NOMO-1 treated with dmso at 0.1 percent for 144 hours (cell line): ENCODE data around the gene DLX1.
"Not testable (repeated sequence)": the region's sequence is repeated elsewhere in the genome, so short reads cannot be mapped to it uniquely, and the experiment has no call there.

Experiments used
- DNase-seq: peaks from one replicate; lab custom pipeline; 2025; ENCODE audit not compliant: unreplicated experiment; lab: John Stamatoyannopoulos, UW

DLX1 gene

DNA sequence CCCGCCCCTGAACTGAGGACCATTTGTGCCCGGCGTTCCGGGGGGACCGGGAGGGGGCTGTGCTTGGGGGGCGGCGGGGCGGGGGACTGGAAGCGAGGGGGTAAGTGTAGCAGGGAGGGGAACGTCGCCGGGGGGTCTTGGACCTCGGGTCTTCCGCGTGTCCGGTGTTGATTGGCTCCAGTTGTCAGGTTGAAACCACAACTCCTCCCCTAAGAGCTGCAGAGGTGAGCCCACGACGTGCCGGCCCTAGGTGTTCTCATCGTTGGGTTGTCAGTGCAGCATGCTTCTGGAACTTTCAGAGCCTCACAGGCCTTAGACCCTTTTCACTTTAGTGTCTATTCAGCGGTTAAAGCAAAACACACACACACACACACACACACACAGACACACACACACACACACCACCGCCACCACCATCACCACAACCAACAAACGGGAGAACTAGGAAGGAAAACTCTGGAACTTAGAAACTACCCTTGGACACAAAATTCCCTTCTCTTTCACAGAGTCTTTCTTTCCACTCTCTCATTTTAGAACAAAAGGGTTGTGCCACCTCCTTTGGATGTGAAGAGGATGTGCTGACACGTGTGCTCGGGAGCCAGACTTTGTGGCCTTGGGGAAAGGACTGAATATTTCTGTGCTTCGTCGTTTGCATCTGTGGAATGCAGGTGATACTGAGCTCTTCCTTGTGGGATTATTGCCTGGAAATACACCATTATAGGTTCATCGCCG is 24.1 kb downstream of the DLX1 start:
- DNase-seq: no peak

DNA sequence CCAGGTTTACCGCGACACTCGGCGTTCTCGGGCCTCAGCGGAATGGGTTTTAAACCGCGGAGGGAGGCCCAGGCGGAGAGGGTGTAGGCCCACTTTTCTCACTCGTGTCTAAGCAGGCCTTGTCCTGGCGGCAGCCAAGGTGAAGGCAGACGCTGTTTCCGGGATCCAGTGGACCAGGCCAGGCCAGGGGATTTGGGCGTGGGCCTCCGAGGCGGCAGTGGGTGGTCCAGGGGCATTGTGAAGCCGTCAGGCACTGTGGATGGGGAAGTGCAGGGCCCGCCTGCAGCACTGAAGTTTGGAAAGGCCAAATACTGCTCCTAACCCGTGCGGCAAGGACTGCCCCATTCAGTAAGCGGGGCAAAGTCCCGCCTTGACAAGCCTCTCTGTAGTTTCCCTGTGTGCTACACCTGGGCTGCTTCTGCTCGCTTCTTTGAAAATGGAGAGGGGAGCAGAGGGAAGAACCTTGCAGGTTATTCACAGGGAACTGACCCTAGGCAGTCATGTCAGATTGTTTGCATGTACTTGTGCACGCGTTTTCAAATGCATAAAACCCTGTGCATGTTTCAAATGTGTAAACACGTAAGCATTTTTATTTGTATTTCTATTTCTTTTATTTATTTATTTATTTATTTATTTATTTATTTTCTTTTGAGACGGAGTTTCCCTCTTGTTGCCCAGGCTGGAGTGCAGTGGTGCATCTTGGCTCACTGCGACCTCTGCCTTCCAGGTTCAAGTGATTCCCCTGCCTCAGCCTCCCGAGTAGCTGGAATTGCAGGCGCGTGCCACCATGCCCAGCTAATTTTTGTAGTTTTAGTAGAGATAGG is 24.9 kb downstream of the DLX1 start:
- no peak for DNase-seq

DNA sequence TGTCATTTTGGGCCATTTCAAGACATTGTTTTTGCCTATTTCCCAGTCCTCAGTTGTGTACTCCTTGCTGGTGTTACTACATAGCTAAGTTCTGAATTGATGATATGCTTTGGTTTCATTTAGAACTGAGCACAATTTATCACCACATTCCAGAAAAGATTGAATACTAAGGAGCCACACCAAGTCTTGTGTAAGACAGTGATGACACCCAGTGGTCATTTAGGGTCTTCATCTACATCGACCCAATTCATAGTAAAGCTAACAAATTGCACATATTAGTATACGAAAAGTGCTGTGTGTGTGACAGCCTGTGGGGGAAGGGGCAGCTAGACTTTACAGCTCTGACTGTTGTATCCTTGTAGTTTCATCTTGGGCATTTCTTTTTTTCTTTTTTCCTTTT is 28.3 kb downstream of the DLX1 start:
- DNase-seq: no peak

DNA sequence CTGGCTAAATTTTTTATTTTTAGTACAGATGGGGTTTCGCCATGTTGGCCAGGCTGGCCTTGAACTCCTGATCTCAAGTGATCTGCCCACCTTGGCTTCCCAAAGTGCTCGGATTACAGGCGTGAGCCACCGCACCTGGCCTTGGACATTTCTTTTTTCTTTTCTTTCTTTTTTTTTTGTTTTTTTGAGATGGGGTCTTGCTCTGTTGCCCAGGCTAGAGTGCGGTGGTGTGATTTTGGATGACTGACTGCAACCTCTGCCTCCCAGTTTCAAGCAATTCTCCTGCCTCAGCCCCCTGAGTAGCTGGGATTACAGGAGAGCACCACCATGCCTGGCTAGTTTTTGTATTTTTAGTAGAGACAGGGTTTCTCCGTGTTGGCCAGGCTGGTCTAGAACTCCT is 28.9 kb downstream of the DLX1 start:
- DNase-seq: not testable (repeated sequence)

DNA sequence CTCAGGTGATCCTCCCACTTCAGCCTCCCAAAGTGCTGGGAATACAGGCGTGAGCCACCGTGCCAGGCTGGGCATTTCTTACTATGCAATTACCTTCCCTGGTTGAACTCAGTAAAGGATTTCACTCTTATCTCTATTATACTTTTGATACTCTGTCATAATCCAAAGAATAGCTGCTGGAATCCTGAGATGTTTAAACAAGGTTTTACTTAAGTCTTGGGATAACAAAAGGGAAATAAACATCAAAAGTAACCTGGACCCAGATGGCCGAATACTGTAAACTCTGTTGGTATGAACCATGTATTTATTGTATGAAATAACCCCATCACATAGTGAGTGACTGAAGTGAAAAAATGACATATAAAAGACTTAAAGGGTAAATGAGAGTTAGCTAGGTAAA is 29.3 kb downstream of the DLX1 start:
- DNase-seq: no peak

DNA sequence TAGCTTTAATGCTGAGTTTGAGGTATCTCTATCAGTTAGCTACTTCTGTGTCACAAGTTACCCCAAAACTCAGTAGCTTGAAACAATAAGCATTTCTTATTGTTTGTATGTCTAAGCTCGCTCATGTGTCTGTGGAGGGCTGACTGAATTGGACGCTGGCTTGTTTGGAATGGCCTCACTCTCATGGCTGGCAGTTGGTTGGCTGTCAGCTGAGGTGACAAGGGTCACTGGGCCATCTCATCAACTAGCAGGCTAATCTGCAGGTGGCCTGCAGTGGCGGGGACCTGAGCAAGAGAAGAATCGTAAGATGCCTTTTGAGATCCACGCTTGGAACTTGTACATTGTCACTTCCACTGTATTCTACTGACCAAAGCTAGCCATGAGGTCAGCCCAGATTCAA is 30.8 kb downstream of the DLX1 start:
- no peak for DNase-seq

DNA sequence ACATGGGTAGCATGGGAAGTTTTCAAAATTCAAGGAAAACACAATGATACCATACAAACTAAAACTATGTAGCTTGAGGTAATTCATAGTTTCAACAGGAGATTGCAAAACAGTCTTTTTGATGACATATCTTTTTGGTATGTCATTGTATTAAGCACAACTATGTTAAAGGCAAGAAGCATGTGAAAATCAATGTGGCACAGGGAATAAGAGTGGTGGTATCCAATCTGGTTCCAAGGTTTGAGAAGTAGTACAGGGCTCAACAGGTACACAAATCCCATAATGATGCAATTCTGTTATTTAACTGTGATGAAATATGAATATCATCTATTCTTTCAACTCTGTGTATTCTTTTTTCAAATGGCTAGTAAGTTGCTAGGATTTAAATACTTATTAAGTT is 33.8 kb downstream of the DLX1 start:
- no peak for DNase-seq

DNA sequence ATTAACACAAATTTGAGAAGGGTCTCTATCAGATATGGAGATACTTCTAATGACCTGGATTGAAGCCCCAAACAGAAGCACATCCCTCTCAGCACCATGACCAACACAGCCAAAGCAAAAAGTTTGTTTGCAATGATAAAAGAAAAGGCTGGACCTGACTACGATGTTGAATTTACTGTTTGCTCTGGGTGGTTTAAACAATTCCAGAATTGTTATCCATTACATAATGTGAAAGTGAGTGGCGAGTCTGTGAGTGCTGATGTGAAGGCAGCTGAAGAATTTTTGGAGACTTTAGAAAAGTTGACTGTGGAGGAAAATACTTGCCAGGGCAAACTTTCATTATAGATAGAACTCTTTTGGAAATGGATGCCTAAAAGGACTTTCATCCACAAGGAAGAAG is 34.8 kb downstream of the DLX1 start:
- DNase-seq: no peak

DNA sequence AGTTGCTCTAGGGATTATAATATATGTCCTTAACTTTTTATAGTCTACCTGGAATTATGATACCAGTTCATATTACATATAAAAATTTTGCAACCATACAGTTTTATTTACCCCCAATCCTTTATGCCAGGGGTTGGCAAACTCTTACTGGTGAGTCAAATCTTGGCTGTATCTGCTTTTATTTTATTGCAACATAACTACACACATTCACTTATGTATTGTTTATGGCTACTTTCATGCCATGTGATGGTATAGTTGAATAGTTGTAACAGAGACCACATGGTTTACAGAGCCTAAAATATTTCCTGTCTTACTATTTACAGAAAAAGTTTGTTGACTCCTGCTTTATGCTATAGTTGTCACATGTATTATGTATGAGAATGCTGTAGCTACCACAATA is 43.2 kb downstream of the DLX1 start:
- no peak for DNase-seq

DNA sequence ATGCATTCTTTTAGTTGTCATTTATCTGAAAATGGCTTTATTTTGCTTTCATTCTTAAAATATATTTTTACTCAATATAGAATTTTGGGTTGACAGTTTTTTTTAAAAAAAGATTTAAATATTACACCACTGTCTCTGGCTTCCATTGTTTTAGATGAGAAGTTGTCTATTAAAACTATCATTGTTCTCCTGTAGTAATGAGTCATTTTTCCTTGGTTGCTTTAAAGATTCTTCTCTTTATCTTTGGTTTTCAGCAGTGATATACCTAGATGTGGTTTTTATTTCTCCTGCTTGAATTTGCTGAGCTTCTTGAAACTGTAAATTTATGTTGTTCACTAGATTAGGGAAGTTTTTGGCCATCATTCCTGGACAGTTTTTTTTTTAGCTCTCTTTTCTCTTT is 44.1 kb downstream of the DLX1 start:
- no peak for DNase-seq

DNA sequence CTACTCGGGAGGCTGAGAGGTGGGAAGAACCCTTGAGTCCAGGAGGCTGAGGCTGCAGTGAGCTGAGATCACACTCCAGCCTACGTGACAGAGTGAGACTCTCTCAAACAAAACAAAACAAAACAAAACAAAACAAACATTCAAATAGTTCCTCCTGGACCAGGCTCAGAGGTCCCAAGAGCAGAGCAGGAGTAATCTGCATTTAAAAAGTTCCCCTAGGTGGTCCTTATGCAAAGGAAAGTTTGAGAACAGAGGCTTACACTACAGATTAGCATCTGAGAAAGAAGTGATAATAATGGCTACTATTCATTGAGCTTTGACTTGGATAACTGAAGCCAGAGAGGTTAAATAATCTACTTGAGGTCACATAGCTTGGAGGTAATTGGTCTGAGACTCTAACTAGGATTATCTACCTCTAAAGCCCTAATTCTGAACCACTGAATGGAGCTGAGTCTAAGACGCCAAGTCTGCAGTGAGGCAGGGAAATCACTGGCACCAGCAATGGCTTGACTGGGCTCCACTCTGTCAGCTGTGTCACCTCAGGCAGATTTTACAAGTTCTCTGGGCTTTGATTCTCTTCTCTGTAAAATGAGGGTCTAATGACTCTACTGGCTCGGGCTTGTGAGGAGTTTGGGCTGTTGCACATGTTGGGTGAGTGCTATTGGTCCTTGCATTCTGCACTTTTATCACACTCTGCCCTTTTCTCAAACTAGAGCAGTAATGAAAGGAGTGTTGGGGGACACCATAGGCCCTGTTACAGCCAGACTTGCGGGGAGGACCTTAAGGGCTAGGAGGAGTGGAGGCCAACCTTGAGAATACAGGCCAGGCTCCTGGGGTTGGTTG is 46.6 kb downstream of the DLX1 start:
- DNase-seq: no peak

DNA sequence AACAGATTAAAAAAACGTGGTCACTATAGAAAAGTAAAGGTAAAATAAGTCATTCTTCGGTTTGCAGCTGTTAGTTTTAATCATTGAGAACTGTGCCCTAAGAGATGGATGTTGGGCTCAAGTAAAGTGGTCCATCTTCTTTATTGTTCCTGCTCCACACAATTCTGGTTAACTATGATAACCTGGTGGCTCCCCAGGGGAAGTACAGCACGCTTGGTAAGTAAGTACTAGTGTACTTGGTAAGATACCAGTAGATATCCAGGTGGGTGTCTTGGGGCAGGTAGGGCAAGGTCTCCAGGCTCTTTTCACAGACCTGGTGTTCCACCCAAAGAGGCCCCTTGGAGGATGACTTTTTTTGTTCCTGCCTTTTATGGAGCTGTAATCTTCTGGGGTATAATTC is 49.0 kb downstream of the DLX1 start:
- DNase-seq: no peak

DNA sequence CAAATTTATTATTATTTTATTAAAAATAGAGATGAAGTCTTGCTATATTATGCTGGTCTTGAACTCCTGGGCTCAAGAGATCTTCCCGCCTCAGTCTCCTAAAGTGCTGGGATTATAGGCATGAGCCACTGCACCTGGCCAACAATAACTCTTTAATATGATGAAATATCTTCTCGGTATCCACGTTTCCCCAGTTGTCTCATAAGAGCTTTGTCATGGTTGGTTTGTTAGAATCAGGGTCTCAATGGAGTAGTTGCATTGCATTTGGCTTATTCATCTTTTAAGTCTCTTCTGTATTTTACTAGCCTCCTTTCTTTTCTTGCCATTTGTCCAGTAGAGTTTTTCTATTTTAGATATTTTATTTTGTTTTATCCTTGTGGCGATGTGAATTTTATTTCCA is 50.1 kb downstream of the DLX1 start:
- no peak for DNase-seq

DNA sequence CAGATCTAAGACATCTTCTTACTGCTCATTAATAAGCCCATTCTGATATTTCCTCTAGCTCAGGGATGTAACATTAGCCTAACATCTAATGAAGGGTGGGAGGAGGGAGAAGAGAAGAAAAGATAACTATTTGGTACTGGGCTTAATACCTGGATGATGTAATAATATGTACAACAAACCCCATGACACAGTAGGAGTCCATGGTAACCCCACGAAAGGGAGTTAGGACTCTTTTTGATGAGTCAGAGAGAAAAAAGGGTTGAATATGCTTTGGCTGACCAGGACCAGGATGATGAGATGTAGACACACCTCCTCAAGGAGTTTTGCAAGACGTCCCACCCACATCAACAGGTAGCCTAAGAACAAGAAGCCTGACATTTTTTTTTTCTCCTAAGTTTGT is 51.8 kb downstream of the DLX1 start:
- no peak for DNase-seq

DNA sequence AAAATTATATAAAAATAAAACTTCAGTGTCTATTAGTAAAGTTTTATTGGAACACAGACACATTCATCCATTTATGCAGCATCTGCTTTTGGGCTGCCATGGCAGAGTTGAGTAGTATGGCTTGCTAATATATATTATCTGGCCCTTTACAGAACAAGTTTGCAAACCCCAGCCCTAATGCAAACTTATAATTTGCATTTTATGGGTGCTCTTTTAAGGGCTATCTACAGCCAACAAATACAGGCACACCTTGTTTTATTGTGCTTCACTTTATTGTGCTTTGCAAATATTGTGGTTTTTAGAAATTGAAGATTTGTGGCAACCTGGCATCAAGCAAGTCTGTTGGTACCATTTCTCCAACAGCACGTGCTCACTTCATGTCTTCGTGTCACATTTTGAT is 52.6 kb downstream of the DLX1 start:
- DNase-seq: no peak

DNA sequence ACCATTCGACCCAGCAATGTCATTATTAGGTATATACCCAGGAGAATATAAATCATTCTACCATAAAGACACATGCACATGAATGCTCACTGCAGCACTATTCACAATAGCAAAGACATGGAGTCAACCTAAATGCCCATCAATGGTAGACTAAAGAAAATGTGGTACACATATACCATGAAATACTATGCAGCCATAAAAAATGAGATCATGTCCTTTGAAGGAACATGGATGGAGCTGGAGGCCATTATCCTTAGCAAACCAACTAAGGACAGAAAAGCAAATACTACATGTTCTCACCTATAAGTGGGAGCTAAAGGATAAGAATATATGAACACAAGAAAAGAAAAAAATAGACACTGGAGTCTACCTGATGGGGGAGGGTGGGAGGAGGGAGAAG is 53.4 kb downstream of the DLX1 start:
- not testable (repeated sequence) for DNase-seq
